LNCAP (cell line): ENCODE measurements around the gene CLSTN3.

ENCODE experiments used
- CTCF ChIP-seq: fragments of 450-650 bp; IDR thresholded peaks from 2 replicates; pipeline ENCODE4 v1.5.1; 2017; ENCODE audit warnings: mild to moderate bottlenecking

CLSTN3 gene

GRCh38 chr12:7100239-7100638, 29.9 kb upstream of the CLSTN3 start:
- no peak for TF ChIP-seq CTCF

GRCh38 chr12:7101047-7101693, 29.0 kb upstream of the CLSTN3 start:
- no peak for TF ChIP-seq CTCF

GRCh38 chr12:7101694-7102131, 28.5 kb upstream of the CLSTN3 start:
- TF ChIP-seq CTCF: no peak

GRCh38 chr12:7102582-7102981, 27.6 kb upstream of the CLSTN3 start:
- TF ChIP-seq CTCF: no peak

GRCh38 chr12:7103837-7104584, 26.2 kb upstream of the CLSTN3 start:
- TF ChIP-seq CTCF: no peak

- TF ChIP-seq CTCF: no peak
Measured at GRCh38 chr12:7106082-7106481, 24.1 kb upstream of the CLSTN3 start.

GRCh38 chr12:7107636-7108002, 22.6 kb upstream of the CLSTN3 start:
- no peak for TF ChIP-seq CTCF
